DMS53 (cell line): ENCODE measurements around the gene PAGR1.

Experiments used
- DNase-seq: peaks from one replicate; lab custom pipeline; 2025; lab: John Stamatoyannopoulos, UW

Gene PAGR1

DNA sequence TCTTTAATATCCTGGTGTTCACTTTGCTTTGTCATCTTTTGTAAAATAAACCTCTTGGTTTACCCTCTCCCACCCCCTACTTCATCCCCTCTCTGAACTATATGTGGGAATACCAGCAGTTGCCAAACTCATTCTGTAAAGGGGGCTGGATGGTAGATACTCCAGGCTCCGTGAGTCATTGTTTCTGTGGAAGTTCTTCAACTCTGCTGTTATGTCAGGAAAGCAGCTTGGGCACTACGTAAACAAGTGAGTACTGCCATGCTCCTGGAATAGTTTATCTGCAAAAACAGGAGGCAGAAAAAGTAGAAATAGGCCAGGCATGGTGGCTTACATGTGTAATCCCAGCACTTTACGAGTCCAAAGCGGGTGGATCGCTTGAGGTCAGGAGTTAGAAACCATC lies 21.9 kb downstream of the PAGR1 start:
- no peak for DNase-seq

DNA sequence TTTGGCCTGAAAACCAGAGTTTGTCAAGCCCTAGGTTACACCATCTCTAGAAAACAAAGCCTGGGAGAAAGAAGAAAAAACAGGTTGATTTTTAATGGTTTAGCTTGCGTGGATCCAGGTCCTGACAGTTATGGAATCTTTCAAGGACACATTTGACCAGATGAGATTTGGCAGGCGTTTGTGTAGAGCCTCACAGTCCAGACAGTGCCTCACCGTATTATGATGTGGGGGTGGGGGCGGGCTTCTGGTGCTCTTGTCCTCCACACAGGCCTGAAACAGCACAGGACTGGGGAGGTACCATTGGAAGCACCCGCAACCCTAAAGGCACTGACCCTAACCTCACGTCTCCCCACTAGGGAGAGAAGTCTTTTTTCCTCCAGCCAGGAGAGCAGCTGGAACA lies 23.9 kb downstream of the PAGR1 start:
- no peak for DNase-seq

DNA sequence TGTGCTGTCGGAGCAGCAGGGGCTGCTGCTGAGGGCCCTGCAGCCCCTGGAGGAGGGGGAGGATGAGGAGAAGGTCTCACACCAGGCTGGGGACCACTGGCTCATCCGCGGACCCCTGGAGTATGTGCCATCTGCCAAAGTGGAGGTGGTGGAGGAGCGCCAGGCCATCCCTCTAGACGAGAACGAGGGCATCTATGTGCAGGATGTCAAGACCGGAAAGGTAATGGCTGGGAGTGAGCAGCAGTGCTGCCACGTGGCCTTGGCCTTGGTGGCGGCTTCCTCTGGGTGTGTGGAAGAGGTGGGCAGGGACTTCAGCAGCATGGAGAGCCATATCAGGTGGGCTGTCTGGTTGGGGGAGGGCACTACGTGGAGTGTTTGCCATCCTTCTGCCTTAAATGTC lies 24.3 kb downstream of the PAGR1 start:
- no peak for DNase-seq

DNA sequence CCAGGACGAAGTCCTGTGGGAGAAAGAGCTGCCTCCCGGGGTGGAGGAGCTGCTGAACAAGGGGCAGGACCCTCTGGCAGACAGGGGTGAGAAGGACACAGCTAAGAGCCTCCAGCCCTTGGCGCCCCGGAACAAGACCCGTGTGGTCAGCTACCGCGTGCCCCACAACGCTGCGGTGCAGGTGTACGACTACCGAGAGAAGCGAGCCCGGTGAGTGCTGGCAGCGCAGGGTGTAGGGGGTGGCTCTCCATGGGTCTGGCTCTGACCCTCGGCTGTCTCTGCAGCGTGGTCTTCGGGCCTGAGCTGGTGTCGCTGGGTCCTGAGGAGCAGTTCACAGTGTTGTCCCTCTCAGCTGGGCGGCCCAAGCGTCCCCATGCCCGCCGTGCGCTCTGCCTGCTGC lies 25.7 kb downstream of the PAGR1 start:
- no peak for DNase-seq

DNA sequence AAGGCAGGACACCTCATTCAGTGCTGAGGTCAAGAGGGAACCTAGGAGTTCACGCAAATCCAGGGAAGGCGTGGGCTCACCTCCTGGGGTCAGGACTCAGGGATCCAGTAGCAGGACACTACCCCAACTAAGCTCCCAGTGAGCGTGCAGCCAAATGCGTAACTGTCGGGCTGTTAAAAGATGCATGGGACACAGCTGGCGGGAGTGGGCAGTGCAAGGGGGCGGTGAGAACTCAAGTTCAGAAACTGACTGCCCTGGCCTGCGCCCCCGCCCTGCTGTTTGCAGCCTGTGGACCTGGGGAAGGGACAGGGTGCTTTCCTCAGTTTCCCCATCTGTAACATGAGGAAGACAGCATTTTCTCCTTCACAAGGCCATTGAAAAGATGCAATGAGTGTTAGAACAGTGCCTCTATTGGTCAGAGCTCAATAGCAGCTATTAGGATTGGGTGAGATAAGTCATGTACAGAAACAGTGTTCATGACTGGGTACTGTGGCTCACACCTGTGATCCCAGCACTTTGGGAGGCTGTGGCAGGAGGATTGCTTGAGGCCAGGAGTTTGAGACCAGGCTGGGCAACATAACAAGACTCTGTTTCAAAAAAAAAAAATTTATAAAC lies 26.9 kb downstream of the PAGR1 start:
- DNase-seq: peak; percentile 11

DNA sequence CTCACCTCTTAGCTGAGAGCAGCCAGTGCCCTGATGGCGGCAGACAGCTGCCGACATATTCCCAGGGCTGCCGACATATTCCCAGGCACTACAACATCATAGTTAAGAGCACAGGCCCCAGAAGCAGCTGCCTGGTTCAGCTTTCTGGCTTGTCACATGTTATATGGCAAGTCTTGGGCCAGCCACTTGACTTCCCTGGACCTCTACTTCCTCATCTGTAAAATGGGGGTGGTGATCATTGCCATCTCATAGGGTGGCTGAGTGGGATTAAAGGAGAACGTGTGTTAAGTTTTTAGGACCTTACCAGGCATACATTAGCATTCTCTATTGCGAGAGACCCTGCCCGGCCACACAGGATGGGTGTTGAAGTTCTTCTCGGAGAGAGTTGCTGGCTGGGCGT lies 28.0 kb downstream of the PAGR1 start:
- DNase-seq: no peak

DNA sequence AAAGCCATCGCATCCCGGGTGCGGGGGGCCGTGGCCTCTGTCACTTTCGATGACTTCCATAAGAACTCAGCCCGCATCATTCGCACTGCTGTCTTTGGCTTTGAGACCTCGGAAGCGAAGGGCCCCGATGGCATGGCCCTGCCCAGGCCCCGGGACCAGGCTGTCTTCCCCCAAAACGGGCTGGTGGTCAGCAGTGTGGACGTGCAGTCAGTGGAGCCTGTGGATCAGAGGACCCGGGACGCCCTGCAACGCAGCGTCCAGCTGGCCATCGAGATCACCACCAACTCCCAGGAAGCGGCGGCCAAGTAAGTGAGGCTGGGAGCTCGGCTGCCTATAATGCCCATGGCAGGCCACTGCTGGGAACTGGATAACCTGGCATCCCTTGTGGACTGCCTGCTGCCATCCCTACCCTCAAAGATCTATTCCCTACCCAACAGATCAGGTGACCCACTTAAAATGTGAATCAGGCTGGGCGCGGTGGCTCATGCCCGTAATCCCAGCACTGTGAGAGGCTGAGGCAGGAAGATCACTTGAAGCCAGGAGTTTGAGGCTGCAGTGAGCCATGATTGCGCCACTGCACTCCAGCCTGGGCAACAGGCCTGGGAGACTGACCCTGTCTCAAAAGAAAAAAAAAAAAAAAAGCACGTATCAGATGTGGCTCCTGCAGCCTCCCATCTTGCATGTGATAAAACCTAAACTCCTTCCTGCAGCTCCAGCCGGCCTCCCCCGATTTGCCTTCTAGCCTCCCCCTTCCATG lies 28.8 kb downstream of the PAGR1 start:
- DNase-seq: no peak

DNA sequence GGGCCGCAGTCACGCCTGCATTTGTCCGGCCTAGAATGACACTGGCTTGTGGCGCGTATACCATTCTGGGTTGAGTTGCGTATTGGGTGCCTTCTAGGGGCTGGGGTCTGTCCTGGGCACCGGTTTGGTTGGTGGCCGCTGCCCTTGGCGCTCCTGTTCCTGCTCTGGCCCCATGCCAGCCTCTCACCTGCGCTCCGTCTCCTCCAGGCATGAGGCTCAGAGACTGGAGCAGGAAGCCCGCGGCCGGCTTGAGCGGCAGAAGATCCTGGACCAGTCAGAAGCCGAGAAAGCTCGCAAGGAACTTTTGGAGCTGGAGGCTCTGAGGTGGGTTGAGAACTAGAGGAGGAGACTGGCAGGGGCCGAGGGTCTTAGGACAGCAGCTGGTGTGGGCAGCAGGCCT lies 29.7 kb downstream of the PAGR1 start:
- no peak for DNase-seq

DNA sequence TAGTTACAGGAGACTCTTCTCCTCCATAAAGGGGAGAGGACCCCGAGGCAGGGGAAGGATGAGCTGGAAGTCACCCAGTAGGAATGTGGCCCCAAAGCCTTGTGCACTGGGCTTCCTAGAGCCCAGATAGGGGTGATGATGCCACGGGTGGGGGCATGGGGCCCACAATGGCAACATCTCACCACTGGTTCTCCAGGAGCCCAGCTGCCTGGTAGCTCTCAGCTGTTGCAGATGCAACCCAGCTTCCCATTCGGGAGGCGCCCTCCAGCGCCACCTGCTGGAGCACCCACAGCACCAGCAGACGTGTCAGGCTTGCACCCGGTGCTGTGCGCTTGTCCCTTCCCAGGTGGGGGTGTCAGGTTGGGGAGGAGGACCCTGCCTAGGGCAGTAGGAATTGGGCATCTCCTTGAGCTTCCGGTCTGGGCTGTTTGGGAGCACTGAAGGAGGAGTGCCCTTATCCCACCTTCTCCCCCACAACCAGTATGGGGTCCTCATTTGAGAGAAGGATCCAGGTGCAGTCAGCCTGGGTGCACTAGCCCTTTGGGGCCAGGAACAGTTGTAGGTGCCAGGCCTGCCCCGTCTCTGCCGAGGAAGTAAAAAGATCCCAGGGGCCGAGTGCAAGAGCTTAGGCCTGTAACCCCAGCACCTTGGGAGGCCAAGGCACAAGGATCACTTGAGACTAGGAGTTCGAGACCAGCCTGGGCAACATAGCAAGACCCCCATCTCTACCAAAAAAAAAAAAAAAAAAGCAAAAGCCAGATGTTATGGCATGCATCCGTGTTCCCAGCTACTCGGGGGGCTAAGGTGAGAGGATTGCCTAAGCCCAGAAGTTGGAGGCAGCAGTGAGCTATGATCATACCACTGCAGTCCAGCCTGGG lies 32.7 kb downstream of the PAGR1 start:
- peak; percentile 78 for DNase-seq

DNA sequence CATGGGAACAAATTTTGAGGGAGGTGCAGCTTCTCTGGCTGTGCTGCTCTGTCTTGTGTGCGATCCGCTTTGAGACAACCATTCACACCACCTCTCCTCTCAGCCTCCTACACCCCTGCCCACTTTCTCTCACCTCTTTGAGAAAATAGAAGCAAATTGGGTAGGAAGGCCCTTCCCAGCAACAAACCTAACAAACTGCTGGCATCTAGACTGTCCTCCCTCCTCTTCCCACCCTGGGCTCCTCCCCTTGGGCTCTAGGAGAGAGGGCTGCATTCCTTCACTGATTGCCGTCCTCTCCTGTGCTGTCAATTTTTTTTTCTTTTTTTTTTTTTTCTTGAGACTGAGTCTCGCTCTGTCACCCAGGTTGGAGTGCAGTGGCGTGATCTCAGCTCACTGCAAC lies 33.6 kb downstream of the PAGR1 start:
- no peak for DNase-seq

DNA sequence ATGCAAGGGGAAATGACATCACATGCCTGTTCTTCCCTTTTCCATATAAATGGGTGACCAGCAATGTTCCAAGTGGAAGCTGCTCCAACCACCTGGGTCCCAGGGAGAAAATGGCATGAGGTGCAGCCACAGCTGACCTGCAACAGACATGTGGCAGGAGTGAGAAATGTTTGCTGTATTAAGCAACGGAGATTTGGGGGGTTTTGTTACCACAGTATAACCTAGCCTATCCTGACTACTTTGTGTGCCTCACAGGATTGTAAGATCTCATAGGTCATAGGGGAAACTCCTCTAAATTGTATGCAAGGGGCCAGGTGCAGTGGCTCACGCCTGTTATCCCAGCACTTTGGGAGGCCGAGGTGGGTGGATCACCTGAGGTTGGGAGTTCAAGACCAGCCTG lies 35.0 kb downstream of the PAGR1 start:
- no peak for DNase-seq

DNA sequence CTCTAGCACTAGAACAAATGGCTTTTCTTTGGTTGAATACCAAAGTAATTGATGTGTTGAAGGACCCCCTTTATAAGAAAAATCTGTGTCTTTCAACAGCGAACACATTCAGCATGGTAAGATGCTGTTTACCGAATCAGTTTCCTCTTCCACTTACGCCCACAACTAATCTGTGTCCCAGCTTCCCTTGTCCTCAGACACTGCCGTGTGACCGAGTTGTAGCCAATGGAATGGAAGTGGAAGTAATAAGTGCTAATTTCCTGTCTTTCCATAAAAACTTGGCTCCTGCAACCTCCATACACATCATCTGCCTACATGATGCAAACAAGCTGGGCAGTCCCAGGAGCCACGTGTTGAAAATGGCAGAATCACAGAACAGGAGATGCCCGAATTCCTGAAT lies 36.7 kb downstream of the PAGR1 start:
- DNase-seq: no peak

DNA sequence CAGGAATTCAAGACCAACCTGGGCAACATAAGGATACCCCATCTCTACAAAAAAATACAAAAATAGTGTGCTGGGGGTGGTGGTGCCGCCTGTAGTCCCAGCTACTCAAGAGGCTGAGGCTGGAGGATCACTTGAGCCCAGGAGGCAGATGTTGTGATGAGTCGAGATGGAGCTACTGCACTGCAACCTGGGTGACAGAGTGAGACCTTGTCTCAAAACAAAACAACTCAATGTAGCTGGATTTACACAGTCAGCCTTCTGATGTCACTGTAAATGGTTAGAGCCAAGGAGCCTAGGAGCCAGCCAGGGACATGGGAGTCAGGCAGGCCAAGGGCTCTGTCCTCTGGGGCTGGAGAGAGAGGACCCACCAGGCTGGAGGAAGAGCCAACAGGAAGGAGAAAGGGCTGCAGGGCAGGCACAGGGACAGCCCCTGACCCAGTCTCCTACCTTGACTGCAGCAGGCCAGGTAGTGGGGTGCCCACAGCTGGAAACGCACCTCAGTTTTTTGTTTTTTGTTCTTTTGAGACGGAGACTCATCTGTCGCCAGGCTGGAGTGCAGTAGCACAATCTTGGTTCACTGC lies 38.7 kb downstream of the PAGR1 start:
- peak; percentile 14 for DNase-seq

DNA sequence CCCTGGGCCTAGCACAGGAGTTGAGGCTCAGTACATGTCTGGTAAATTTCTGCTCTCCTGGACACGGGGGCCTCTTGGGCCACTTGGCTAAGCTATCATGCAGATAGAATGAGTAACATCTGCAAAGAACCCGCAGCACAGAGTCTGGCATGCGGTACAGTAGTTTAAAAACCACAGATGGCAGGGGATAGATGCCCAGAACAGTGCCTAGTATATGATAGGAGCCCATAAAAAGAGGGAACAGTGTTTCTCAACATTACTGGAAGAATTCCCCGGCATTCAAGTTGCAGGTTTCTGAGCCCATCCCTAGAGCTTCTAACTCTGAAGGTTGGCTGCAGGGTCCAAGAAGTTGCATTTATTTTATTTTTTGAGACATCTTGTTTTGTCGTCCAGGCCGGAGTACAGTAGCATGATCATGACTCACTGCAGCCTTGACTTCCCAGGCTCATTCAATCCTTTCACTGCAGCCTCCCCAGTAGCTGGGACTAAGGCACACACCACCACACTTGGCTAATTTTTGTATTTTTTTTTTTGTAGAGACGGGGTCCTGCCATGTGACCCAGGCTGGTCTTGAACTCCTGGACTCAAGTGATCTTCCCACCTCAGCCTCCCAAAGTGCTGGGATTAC lies 41.3 kb downstream of the PAGR1 start:
- DNase-seq: no peak

DNA sequence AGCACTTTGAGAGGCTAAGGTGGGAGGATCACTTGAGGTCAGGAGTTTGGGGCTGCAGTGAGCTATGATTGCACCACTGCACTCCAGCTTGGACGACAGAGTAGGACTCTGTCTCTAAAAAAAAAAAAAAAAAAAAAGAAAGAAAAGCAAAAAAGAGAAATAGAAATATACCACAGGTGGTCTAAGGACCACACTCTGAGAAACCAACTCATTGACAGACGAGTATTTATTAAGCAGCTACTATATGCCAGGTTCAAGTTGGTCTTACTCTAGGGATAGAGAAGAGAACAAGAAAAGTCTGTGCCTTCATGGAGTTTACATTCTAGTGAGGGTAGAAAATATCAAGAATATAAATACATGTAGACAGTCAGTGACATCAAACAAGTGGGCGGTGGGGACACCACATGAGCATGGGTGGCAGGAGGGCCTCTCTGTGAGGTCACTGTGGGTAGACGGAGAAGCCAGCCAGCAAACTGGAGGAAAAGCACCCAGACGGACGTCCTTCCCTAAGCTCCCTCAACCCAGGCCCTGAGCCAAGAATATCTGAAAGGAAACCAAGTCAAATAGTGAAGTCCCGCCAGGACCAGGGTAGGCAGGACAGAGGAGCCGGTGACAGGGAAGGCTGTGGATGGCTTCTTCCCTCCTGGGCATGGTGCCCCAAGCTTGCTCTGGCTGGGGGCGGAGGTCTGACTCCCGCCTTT lies 42.3 kb downstream of the PAGR1 start:
- DNase-seq: no peak

DNA sequence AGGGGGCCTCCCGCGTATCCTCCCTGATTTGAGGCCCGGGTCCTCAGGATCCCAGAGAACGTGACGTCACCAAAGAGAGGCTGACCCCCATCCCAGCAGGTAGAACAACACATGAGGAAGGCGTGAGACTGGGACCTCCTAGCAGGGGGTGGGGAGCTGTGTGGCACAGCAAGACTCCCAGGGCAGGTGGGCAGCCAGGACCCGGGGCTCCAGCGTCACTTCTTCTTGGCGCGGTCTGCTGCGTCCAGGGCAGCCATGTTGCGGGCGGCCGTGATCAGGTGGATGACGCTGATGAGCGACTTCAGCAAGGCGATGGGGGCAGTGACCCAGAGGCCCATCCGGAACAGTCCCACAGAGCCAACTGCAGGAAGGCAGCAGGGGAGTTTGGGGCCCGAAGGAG lies 43.0 kb downstream of the PAGR1 start:
- no peak for DNase-seq

DNA sequence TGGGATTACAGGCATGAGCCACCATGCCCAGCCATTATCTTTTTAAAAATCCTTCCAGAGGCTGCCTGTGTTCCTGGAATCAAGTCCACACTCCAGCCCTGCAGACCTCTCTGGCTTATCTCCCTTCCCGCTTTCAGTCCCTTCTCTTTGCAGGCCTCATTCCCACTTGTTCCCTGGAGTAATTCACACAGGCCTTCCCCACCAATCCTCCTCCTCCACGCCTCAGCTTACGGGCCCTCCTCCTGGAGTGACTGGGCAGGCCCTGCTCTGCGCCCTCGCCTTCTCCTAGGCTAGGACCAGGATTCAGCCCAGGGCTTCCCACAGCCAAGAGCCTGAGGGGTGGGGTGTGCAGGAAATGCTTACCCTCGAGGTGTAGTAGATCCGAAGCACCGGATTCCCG lies 44.3 kb downstream of the PAGR1 start:
- no peak for DNase-seq

DNA sequence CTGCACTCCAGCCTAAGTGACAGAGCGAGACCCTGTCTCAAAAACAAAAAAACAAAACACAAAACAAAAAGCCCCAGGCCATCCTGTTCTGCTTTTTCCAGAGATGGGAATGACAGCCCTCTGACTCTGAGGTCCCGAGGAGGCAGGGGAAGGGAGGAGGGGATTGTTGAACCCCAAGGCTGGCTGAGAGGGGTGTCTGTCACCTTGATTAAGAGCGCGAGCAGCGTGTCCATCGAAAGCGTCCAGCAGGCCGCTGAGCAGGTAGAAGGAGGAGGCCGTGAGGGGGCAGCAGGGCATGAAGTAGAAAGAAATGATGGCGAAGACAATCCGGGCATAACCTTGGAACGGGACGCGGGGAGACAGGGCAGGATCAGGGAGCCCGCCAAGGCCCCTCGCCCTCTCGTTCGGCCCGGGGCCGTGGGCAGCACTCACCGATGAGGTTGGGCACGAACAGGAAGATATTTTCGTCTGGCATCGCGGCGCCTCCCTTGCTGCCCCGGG lies 46.5 kb downstream of the PAGR1 start:
- DNase-seq: peak; percentile 53

DNA sequence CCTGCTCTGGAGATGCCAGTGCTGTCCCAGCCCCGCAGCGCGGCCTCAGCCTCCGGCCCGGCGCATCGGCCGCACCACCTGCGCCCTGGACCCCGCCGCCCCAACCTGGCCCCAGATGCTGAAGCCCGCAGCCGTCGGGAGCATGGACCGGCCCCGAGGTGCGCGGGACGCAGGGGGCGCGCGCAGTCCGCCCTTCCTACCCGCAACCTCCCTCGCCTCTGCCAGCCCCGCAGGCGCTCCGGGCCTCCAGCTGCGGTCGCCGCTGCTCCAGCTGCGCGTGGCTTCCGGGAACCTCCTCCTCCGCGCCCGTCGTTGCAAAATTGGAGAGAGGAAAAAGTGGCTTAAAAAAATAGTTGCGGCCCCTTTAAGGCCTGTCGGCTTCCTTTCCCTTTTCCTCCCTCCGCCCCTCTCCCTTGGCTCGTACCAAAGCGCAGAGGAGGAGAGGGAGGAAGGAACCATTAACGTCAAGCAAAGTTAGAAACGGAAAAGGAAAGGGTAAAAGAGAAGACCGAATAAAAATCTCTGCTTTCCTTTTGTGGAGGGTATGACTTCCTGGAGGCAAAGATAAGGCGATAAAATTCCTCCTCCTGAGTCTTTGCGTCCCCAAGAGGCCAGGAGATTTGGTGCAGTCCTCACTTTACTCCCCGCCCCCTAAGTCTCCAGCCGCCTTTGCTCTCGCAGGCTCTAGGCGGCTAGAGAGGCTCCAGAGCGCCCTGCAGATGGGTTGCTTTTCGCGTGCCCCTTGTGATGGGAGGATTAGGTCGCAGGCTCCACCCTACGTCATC lies 47.1 kb downstream of the PAGR1 start, which contains the start of gene CDIPT:
Gene CDIPT (minus strand): TSS at position 343 of the 785 bp plus-strand sequence. CDS start 369 bp downstream, outside the sequence.
- DNase-seq: peak; percentile 97

DNA sequence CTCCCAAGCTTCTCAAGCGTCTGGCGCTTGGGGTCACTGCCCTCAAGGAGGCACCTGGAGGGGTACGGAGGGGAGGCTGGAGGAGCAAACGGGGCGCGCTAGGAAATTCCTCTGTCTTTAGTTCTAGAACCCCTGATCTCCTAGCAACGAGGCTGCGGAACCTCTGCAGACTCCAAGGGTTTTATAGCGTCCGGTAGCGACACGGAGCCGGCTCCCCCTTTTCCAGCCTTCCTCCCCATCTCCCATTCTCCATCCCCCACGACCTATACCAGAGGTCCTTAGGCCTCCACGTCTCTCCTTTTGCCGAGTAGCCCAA lies 47.7 kb downstream of the PAGR1 start:
- peak; percentile 54 for DNase-seq

DNA sequence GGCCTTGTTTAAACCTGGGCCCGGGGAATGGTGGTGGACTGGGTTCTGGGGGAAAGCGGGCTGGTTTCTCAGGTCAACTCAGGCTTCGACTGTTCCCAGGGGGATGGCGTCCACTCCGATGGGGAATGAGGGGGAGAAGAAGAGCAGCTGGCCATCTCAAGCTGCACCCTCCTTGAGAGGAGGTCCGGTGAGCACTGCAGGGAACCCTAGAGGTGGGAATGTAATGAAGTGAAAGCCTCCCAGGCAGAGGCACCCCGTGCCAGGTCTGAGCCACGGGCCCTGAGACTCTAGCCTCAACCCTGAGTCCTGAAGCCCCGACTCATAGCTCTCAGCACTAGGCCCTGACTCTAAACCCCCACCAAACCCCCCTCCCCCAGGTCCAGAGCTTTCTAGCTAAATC lies 48.3 kb downstream of the PAGR1 start:
- peak; percentile 40 for DNase-seq
